ENCODE data around the gene NME7.
A peak's percentile ranks its signal among the peaks of the same experiment; 100 is the strongest.

Gene NME7

GRCh38 chr1:169106095-169106920 is 261.3 kb downstream of the NME7 start, which contains the start of gene ATP1B1:
TSS of gene ATP1B1 (plus strand) at chr1:169106690. CDS start at chr1:169106830, 140 bp downstream.
- peak; percentile 81 for DNase-seq (ENCODE audit: low read depth)

- DNase-seq (ENCODE audit: low read depth) = no peak
Measured at GRCh38 chr1:169105434-169106094, 262.0 kb downstream of the NME7 start.

- DNase-seq (ENCODE audit: low read depth) = no peak
Measured at GRCh38 chr1:169105087-169105433, 262.5 kb downstream of the NME7 start.

GRCh38 chr1:169103480-169103893 is 264.1 kb downstream of the NME7 start:
- no peak for DNase-seq (ENCODE audit: low read depth)

GRCh38 chr1:169103002-169103401 is 264.6 kb downstream of the NME7 start:
- no peak for DNase-seq (ENCODE audit: low read depth)

- peak; percentile 83 for DNase-seq (ENCODE audit: low read depth)
Measured at GRCh38 chr1:169102567-169102966, 265.0 kb downstream of the NME7 start.

GRCh38 chr1:169100651-169101088 is 266.9 kb downstream of the NME7 start:
- DNase-seq (ENCODE audit: low read depth) = no peak

- DNase-seq (ENCODE audit: low read depth) = no peak
Measured at GRCh38 chr1:169100208-169100607, 267.4 kb downstream of the NME7 start.

GRCh38 chr1:169099561-169099960 is 268.0 kb downstream of the NME7 start:
- DNase-seq (ENCODE audit: low read depth) = no peak

- DNase-seq (ENCODE audit: low read depth) = no peak
Measured at GRCh38 chr1:169098380-169098779, 269.2 kb downstream of the NME7 start.

GRCh38 chr1:169094897-169095569 is 272.6 kb downstream of the NME7 start:
- DNase-seq (ENCODE audit: low read depth) = no peak

GRCh38 chr1:169092399-169092798 is 275.2 kb downstream of the NME7 start:
- DNase-seq (ENCODE audit: low read depth) = no peak

- peak; percentile 25 for DNase-seq (ENCODE audit: low read depth)
Measured at GRCh38 chr1:169091480-169091941, 276.1 kb downstream of the NME7 start.

- DNase-seq (ENCODE audit: low read depth) = no peak
Measured at GRCh38 chr1:169090900-169091311, 276.7 kb downstream of the NME7 start.

- no peak for DNase-seq (ENCODE audit: low read depth)
Measured at GRCh38 chr1:169090308-169090899, 277.2 kb downstream of the NME7 start.

- no peak for DNase-seq (ENCODE audit: low read depth)
Measured at GRCh38 chr1:169089776-169090175, 277.8 kb downstream of the NME7 start.

- no peak for DNase-seq (ENCODE audit: low read depth)
Measured at GRCh38 chr1:169087876-169088275, 279.7 kb downstream of the NME7 start.

GRCh38 chr1:169086603-169087455 is 280.8 kb downstream of the NME7 start:
- DNase-seq (ENCODE audit: low read depth) = peak; percentile 31

- DNase-seq (ENCODE audit: low read depth) = no peak
Measured at GRCh38 chr1:169085911-169086310, 281.7 kb downstream of the NME7 start.
